ENCODE measurements around the gene DLL4.
"Not testable (repeated sequence)": the region's sequence is repeated elsewhere in the genome, so short reads cannot be mapped to it uniquely, and the experiment has no call there.

The DLL4 gene

GRCh38 chr15:40960925-40961324 is 31.8 kb downstream of the DLL4 start:
- no peak for DNase-seq

GRCh38 chr15:40961740-40962139 is 32.6 kb downstream of the DLL4 start:
- DNase-seq: not testable (repeated sequence)

- DNase-seq: not testable (repeated sequence)
These were observed 33.2 kb downstream of the DLL4 start for GRCh38 chr15:40962317-40962716.

- no peak for DNase-seq
These were observed 34.1 kb downstream of the DLL4 start for GRCh38 chr15:40963201-40963600.

GRCh38 chr15:40964006-40964405 is 34.9 kb downstream of the DLL4 start:
- no peak for DNase-seq

GRCh38 chr15:40964634-40965033 is 35.5 kb downstream of the DLL4 start:
- no peak for DNase-seq

GRCh38 chr15:40968290-40969085 is 39.3 kb downstream of the DLL4 start:
- no peak for DNase-seq

- DNase-seq: no peak
These were observed 40.2 kb downstream of the DLL4 start for GRCh38 chr15:40969363-40969762.

GRCh38 chr15:40974879-40975278 is 45.7 kb downstream of the DLL4 start:
- no peak for DNase-seq

- no peak for DNase-seq
These were observed 47.7 kb downstream of the DLL4 start for GRCh38 chr15:40976819-40977218.

- no peak for DNase-seq
These were observed 49.0 kb downstream of the DLL4 start for GRCh38 chr15:40978141-40978540.

GRCh38 chr15:40978562-40978961 is 49.4 kb downstream of the DLL4 start:
- no peak for DNase-seq

- DNase-seq: no peak
These were observed 52.0 kb downstream of the DLL4 start for GRCh38 chr15:40981186-40981585.

GRCh38 chr15:40982855-40983254 is 53.7 kb downstream of the DLL4 start:
- DNase-seq: no peak

- no peak for DNase-seq
These were observed 55.3 kb downstream of the DLL4 start for GRCh38 chr15:40984406-40984805.

- no peak for DNase-seq
These were observed 55.8 kb downstream of the DLL4 start for GRCh38 chr15:40984964-40985363.

- no peak for DNase-seq
These were observed 56.6 kb downstream of the DLL4 start for GRCh38 chr15:40985541-40986330.

- DNase-seq: no peak
These were observed 57.7 kb downstream of the DLL4 start for GRCh38 chr15:40986820-40987219.

- DNase-seq: no peak
These were observed 59.0 kb downstream of the DLL4 start for GRCh38 chr15:40988156-40988555.
